ENCODE results near the gene RAB27A.
A peak's percentile ranks its signal among the peaks of the same experiment; 100 is the strongest.
"Not testable (repeated sequence)": the region's sequence is repeated elsewhere in the genome, so short reads cannot be mapped to it uniquely, and the experiment has no call there.

Gene RAB27A

GRCh38 chr15:55281517-55282228, 7.9 kb downstream of the RAB27A start:
- peak in 1 of 2 experiments; percentile 15 for DNase-seq

DNA sequence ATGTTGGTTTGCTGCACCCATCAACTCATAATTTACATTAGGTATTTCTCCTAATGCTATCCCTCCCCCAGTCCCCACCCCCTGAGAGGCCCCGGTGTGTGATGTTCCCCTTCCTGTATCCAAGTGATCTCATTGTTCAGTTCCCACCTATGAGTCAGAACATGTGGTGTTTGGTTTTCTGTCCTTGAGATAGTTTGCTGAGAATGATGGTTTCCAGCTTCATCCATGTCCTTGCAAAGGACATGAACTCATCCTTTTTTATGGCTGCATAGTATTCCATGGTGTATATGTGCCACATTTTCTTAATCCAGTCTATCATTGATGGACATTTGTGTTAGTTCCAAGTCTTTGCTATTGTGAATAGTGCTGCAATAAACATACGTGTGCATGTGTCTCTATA, 9.0 kb downstream of the RAB27A start:
- not testable (repeated sequence) for DNase-seq

DNA sequence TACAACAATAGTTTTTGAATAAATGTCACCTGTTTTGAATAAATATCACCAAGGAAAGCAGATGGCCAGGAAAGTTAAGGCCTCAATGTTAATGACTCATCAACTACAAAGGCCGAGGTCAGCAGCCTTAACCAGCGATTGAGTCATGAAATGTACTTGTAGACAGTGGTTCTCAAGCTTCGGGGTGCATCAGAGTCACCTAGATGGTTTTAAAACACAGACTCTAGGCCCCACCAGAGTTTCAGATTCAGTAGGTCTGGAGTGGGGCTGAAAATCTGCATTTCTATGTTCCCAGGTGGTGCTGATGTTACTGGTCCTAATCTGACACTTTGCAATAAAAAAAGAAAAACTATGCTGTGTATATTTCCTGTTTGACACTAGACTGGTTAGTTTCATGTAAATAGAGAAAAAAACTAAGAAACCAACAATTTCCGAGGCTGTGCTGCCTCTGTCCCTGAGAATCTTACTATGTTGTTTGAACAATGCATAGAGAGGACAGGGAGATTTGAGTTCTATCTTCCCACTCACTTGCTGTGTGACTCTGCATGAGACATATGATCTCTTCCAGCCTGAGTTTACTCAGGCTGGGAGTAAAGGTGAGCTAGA, 9.8 kb downstream of the RAB27A start:
- DNase-seq: peak; percentile 30 to 85

DNA sequence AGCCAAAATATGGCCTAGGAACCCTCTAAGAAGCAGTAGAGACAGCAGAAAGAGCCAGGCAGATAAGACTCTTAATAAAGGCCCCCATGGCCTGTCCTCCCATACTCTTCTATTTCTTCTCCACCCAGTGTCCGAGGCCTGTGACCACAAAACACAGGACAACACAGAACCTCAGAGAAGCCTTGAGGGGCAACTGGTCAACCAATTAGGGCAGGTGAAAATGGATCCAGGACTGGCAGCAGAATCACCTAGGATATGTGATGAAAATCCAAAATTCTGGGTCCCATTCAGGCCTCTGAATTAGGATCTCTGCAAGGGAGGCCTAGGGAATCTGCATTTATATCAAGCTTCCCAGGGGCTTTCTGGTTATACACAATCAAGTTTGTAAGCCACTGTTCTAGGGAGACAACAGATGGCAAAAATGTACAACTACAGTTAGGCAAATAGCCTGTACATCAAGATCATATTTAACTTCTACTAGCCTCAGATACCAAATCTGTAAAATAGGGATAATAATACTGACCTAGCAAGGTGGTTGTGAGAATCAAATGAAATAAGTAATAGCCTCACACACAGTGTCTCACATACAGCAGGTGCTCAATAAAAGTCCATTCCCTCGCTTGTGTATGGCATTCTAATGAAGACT, 10.4 kb downstream of the RAB27A start:
- no peak for DNase-seq

DNA sequence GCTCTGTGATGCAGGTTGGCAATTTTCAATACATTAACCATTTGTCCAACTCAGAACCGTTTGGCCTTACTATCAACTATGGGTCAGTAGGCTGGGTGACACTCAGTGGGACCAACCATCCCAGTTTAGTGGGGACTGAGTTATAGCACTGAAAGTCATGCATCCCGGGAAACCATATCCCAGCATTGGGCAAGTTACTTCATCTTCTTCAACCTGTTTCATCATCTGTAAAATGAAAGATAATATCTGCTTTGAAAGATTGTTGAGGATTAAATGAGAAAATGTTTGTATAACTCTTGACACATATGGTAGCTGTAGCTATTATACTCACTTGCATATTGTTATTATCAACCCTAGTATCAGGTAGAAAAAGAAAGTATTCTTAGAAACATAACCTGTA, 11.9 kb downstream of the RAB27A start:
- no peak for DNase-seq

DNA sequence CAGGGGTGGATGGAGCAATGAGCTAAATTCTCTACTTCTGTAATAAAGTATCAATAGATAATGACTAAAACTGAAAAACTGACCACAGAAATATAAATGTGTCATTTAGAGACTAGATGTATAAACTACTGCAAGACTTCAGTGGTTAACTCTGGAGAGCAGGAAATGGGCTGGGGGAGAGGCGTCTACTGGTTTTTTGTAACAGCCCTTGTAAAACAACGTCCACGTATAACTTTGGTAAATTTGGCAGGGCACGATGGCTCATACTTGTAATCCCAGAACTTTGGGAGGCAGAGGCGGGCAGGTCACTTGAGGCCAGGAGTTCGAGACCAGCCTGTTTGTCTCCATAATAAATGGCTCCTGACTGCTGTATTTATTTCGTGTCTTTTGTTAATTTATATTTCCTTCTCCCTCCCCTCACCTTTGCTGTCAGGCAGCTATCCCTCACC, 12.5 kb downstream of the RAB27A start:
- DNase-seq: no peak

- no peak for DNase-seq
Observed at GRCh38 chr15:55276324-55276723, 13.3 kb downstream of the RAB27A start.

DNA sequence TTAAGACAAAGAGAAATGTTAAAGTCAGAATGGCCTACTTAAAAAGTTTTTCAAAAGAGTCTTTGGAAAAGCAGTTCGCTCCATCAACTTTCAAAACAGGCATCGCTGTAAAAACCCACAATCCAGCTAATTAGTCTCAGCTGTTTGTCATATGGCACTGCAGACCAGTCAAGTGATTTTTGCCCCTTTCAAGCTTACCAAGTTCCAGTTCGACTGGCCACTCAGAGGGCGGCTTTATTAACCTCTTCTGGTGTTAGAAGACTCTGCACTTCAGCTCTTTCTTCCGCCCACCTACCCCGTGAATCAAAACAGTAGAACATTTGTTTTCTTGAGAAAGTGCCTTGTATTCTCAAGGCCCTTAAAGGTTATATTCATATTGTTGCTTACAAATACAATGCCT, 19.3 kb downstream of the RAB27A start:
- no peak for DNase-seq

GRCh38 chr15:55268176-55268695, 21.4 kb downstream of the RAB27A start:
- no peak for DNase-seq

- DNase-seq: no peak
Observed at GRCh38 chr15:55267401-55268175, 22.0 kb downstream of the RAB27A start.

DNA sequence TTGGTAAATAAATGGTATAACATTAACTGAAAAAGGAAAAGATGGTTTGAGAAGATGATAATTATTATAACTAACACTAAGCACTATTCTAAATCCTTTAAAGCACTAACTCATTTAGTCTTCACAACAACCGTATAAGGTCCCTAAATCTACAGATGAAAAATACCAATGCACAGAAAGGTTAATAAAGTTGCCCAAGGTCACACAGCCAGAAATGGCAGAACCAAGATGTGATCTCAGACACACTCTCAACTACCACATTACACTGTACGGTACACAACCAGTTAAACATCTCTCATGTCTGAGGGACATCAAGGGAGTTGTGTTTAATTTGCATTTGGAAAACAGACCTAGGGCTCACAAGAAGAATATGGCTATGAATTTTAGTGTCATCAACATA, 23.1 kb downstream of the RAB27A start:
- DNase-seq: no peak

DNA sequence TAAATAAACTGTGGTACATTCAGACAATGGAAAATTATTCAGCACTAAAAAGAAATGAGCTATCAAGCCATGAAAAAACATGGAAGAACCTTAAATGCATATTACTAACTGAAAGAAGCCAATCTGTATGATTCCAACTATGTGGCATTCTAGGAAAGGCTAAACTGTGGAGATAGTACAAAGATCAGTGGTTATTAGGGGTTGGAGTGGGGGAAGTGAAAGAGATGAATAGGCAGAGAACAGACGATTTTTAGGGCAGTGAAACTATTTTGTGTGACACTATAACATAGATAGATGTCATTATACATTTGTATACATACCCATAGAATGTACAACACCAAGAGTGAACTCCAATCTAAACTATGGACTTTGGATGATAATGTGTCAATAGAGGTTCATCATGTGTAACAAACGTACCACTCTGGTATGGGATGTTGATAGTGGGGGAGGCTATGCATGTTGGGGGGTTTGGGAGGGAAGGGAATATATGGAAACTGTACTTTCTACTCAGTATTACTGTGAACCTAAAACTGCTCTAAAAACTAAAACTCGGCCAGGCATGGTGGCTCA, 29.0 kb downstream of the RAB27A start:
- no peak for DNase-seq

DNA sequence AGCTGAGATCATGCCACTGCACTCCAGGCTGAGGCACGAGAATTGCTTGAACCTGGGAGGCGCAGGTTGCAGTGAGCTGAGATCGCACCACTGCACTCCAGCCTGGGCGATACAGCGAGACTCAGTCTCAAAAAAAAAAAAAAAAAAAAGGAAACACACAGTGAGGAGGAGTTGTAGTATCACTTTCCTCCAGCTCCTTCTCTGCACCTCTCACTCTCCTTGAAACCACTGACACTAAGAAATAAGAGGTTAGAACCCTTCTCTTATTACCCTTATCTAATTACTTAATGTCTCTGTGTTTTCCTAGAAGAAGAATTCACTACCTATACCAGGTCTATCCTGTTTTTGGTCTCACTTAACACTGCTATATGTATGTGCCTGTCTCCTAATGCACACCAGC, 31.7 kb downstream of the RAB27A start:
- no peak for DNase-seq

GRCh38 chr15:55257012-55257670, 32.5 kb downstream of the RAB27A start:
- no peak for DNase-seq

GRCh38 chr15:55256281-55257011, 33.2 kb downstream of the RAB27A start:
- no peak for DNase-seq

DNA sequence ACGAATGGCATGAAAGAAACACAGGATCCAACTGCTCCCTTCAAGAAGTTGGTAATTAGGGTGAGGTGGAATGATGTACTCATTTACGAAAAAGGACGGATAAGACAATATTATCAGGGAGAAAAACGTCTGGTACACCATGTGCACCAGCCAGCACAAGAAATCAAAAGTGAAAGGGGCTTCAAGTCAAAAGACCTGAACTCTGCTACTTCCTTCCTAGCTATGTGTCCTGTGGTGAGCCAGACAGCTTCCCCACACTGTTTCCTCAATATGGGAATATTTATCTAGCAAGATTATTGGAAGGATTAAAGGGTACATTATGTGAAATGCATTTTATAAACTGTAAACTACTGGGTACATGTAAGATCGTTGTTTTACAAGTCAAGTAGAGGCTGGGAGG, 33.9 kb downstream of the RAB27A start:
- DNase-seq: no peak

DNA sequence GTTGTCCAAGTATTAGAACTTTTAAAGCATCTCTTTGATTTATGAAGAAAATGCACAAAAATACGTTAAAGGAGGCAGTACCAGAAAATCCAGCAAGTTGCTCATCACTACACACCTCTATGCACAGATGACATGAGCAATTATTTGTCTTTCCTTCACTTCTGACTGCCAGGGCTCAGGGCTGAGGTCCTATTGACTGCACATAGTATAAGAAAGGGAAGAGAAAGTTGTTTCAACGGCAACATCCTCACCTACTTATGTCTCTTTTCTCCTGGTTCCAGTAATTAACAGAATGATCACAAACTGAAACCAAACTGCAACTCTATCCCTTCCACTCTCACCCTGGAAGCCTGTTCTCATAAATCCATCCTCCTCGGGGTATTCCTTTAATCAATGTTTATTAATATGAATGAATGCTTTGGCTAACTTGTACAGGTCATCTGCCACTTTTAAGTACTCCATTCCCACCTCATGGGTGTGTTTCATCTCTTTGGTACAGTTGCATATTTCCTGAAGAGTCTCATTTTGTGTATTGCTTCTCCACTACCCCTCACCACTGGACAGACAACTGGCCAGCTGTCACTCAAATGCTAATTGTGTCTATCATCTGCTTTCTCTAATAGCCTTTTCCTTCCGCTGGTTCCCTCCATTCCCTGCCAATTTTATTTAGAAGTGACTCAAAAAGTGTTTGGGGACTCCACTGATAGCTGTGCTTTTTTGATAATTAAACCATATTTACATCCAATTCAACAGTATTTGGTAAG, 34.5 kb downstream of the RAB27A start:
- no peak for DNase-seq

- no peak for DNase-seq
Observed at GRCh38 chr15:55253580-55253979, 36.0 kb downstream of the RAB27A start.

DNA sequence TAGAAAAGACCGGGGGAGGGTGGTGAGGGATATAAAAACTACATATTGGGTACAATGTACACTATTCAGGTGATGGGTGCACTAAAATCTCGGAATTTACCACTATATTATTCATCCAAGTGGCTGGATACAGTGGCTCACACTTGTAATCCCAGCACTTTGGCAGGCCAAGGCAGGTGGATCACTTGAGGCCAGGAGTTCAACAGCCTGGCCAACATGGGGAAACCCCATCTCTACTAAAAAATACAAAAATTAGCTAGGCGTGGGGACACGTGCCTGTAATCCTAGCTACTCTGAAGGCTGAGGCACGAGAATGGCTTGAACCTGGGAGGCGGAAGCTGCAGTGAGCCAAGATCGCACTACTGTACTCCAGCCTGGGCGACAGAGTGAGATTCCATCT, 37.4 kb downstream of the RAB27A start:
- not testable (repeated sequence) for DNase-seq

GRCh38 chr15:55250941-55251340, 38.7 kb downstream of the RAB27A start:
- no peak for DNase-seq

DNA sequence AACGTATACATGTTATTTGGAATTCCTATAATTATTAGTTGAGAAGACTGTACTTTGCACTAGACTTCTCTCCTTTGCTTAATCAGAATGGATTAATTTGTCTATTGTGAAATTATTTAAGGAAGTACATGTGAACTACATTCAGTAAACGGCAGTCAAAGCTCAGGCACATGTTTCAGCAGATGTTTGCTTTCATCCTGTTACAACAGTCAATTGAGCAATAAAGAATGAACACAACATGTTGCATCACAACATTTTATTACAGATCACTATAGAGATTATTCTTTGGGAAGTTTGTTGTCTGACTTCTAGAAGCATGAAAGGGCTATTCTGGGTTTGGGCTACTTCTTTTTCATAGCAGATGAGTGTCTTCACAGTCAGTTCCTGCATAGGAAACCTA, 39.2 kb downstream of the RAB27A start:
- no peak for DNase-seq

All from SW 1271 (cell line).